GM21576 (cell line): Measurements from ENCODE around the gene KRT14.
"Not testable (repeated sequence)": the region's sequence is repeated elsewhere in the genome, so short reads cannot be mapped to it uniquely, and the experiment has no call there.

Source experiments
- ATAC-seq: cut with Tn5 transposase; IDR thresholded peaks from one replicate; pipeline ENCODE4 v1.9.1; 2021; ENCODE audit warnings: mild to moderate bottlenecking, moderate library complexity; ENCODE audit not compliant: unreplicated experiment

Gene KRT14

DNA sequence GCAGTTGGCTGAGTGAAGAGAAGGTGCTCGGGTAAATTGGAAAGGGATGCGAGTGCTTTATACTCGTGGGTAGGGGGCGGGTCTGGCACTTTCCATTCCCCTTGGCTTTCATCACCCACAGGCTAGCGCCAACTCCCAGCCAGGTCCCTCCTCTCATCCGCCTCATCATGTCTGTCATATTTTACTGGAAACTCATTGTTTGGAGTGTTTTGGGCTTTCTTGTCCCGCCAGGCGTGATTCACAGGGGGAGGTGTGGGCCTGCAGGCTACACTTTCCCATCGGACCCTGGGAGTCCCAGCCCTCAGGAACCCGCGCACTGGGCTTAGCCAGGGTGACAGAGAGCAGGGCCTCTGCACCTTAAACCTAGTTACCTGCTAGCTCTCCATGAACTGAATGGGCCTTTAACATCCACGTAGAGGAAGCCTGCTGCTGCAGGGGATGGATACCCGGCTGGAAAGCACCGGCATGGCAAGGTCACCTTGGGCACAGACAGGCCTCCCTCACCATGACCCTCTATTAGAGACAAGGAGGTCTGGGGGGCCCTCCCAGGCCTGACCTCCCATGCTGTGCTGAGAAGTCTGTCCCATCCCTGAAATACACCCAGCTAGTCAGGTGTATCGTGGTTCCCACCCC lies at the start of gene KRT14:
Gene KRT14, minus strand, starts transcription at position 33 of the 633 bp plus-strand sequence. CDS start 61 bp downstream, outside the sequence.
- ATAC-seq: no peak

DNA sequence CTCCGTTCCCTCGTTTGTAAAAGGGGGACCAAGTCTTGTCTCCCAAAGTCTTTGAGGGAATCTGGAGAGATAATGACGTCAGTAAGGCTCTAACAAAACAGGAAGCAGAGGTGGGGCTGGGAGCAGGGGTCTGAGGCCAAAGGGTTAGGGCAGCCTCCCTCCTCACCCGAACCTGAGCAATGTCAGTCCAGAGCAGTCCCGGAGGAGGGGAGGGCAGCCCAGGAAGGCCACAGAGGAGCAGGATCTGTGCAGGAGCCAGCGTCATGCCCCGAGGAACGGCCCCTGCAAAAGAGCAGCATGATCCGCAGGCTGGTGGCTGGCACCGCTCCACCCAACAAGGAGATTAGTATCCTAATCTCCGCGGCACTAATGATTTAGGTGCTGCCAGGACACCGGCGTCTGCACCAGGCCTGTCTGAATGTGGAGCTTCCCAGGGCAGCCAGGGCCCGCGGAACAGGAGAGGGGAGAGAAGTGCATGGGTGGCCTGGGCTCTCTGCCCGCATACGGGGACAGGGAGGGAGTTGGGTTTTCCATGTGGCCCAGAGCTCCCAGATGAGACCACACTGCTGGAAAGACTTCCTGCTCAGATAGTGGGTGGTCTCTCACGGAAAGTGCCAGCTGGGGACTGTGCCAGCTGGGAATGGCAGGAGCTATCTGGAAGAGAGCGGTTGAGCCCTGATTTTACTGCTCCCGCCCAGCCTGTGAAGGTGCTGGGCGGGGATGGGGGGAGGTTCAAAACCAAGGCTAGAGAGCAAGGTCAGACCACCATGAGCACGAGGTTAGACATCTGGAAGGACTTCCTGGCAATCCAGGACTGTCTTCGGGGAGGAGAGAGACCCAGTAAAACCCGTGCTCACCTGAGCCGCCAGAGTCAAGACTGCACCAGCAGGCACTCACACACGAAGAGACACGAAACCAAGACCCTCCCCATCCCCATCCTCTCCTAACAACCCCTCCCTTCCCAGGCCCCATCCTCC lies 48.7 kb upstream of the KRT14 start:
- no peak for ATAC-seq

DNA sequence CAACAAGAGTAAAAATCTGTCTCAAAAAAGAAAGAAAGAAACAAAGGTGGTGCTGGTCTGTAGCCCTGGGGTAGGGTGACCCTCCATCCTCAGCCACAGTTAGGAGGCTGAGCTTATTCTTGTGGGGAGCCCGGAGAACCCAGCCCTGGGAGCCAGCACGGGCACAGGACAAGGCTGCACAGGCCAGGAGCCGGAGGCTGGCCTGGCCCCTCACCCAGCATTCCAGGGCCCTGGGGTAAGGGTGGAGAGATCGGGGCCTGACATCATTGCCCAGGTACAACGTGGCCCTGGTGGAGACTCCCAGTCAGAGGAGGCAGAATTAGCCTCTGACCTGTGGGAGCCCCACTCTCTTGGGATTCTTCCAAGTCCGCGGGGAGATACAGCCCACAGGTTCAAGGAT lies 47.9 kb upstream of the KRT14 start:
- no peak for ATAC-seq

DNA sequence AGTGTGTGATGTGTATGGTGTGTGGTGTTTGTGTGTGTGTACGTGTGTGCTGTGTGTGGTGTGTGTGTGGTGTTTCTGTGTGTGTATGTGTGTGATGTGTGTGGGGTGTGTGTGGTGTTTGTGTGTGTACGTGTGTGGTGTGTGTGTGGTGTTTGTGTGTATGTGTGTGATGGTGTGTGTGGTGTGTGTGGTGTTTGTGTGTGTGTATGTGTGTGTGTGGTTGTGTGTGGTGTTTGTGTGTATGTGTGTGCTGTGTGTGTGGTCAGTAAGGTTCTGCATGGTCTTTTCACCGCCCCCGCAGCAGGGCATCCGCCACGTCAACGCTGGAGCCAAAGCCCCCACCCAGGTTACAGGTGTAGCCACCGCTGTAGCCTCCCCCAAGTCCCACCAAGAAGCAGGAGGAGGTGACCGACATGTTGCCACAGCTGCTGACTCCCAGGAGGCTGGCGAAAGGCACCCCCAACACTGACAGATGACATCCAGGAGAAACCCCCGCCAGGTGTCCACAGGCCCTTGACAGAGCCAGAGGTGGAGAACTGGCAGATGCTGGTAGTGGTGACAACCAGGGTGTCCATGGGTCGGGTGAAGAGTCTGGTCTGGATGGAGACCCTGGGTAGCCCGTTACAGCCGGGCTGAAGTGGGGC lies 47.0 kb upstream of the KRT14 start:
- ATAC-seq: no peak

DNA sequence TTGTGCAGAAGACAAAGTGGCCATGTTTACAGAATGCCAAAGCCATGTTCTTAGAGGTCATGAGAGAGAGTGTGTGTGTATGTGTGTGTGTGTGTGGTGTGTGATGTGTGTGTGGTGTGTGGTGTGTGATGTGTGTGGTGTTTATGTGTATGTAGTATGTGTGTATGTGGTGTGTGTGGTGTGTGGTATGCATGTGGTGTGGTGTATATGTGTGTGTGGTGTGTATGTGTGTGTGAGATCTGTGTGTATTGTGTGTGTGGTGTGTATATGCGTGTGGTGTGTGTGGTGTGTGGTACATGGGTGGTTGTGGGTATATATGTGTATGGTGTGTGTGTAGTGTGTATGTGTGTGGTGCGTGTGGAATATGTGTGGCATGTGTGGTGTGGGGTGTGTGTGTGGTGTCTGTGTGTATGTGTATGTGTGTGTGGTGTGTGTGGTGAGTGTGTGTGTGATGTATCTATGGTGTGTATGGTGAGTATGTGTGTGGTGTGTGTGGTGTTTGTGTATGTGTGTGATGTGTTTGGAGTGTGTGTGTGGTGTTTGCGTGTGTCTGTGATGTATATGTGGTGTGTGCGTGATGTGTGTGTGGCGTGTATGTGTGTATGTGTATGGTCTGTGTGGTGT lies 45.9 kb upstream of the KRT14 start:
- no peak for ATAC-seq

DNA sequence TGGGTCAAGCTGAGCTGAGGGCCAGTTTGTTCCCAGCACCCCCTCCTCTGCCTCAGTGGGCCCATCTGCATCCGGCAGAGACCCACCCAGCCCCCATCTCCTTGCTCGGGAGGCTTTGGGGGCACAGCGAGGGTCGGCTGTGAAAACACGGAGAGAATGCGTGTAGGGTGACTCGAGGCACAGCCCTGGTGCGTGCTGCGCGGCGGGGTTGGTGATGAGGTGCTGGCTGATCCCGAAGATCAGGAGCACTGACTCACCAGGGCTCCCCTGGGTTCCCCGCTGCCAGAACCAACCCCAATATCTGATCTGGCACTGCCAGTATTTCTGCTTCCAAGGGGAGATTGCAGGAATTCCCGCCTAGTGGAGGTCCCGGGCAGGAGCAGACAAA lies 45.2 kb upstream of the KRT14 start:
- ATAC-seq: no peak

DNA sequence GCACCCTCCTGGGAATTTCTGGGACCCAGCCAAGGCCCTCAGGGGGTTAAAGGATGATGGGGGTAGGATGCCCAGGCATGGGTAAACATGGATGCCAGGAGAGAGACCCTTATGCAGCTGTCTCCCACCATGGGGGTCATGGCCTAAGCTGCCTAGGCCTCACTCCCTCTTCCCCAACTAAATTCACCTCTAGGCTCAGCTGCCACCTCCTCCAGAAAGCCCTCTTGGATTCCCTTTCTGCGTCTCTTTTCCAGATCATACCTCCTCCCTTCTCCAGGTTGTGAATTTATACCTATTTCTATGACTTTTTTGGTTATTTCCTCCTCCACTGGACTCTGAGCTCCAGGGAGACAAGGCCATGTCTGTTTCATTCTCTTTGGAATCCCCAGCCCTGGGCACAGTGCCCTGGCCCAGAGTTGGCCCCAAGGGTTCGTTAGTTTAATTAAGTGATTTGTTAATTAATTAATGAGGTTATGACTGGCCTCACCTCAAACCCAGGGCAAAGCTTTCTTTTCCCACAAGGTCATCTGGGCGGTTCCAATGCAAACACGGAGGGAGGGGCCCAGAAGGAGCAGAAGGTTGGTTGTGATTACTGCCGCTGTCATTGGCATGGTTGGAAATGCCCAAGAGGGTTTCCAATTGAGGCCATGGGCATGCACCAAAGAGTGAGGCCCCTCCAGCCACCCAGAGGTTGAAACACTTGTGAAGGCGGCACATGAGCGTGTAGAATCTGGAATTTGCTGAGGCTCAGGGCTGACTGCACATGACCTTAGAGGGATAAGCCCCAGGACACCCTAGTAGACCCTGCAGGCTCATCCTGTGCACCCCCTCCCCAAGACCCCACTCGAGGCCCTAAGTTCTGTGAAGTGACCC lies 44.6 kb upstream of the KRT14 start:
- no peak for ATAC-seq

DNA sequence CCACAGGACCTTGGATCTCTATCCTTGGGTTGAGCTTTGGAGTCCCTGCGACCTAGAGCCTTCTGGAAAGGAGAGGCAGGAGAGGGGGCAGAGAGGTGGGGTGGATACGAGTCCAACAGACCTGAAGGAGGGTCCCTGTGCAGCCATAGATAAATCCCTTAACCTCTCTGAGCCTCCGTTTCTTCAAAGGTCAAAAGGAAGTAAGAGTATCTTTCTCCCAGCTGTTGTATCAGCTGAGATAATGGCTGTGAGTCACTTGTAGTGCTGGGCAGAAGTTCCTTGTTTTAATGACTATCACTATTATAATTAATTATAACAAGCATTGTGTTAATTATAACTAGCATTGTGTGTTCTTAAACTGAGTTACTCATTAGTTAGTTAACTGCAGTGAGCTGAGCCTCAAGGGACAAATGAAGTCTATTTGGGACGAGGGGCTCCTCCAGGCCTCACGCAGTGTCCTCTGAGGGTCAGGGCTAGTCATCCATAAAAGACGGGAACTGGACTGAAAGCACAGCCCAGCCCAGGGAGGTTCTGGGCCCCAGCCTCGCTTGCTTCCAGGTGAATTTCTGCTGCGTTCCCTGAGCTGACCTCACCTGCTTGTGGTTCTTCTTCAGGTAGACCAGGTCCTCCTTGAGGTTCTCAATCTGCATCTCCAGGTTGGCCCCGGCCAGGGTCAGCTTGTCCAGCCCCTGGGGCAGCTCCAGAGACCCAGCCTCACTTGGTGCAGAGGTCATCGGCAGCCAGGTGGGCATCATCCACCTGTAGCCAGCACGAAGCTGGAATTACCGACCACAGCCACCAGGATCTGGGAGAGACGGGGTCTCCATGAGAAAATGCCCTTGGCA lies 43.4 kb upstream of the KRT14 start:
- no peak for ATAC-seq

DNA sequence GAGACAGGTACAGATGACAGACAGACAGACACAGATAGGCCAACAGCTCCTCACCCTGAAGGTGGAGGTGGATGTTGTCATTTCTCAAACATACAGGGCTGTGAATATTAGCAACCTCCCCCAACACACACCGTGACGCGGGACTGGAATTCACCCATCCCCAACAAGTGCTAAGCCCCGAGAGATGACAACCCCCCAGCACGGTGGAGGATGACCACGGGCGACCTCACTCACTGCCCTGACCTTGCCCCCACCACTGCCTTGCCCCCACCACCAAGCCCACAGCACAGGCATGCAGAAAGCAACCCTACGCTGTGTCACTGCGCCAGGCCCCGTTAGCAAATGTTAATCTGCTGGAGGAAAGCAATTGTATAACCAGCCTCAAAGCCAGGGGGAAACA lies 42.6 kb upstream of the KRT14 start:
- no peak for ATAC-seq

DNA sequence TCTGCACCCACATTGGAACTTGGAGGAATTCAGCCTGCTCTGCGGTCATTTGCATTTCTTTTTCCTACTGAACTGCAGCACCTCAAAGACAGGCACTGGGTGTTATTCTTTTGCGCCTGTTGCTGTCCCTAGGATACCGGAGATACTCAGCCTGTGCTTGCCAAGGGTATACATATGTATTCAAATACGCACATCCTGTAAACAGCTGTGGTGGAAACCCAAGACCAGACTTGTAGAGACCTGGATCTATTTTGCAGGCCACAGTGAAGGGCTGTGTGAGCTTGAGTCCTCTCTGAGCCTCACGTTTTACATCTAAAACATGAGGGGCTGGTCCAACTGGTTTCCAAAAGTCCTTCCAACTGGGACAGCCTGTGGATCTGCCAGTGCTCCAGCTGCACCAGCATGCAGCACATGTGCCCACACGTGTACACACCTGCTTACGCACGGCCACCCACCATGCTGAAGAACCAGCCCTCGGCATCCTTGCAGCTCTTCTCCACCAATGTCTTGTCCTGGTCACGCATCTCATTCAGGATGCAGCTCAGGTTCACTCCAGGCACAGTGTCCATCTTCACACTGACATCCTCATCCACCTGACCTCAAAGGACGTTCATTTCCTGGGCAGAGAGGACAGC lies 42.0 kb upstream of the KRT14 start:
- ATAC-seq: not testable (repeated sequence)

DNA sequence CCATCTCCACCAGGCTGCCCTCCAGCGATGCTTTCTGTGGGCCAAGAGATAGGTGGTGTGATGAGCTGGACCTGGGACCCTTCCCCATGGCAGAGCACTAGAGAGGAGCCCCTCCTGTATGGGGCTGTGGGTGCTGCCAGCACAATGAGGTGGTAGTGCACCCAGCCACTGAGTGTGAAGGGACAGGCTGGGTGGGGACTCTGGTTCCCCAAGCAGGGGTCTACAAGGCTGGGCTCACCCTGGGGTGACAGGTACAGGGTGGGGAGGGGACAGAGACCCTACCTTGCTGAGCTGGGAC lies 41.3 kb upstream of the KRT14 start:
- ATAC-seq: not testable (repeated sequence)

DNA sequence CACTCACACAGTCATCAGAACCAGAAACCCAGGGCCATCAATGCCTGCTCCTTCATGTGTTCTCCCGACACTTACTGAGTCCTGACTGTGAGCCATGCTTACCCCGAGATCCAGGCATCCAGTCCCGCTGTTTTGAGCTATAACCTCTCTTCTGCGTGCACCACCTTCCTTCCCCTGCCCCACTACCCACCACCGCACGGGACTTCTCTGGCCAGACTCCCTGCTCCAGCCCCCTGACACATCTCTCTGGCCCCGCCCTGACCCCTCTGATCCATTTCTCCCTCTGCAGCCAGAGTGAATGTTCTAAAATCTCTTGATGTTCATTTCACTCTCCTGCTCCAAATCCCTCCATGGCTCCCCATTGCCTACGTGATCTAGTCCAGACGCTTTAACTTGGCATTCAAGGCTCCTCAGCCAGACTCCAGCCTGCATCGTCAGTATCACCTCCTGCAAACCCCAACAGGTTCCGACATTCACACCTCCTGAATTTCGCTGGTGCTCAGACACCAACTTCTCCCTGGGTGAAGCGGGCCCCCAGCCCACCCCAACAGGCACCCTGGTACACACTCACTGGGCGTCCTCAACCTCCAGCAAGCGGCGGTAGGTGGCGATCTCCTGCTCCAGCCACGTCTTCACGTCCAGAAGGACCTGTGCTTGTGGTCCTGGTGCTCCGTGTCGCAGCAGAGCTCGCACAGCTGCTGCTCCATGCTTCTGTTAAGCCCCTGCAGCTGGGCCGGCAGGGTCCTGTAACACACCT lies 40.8 kb upstream of the KRT14 start:
- no peak for ATAC-seq

DNA sequence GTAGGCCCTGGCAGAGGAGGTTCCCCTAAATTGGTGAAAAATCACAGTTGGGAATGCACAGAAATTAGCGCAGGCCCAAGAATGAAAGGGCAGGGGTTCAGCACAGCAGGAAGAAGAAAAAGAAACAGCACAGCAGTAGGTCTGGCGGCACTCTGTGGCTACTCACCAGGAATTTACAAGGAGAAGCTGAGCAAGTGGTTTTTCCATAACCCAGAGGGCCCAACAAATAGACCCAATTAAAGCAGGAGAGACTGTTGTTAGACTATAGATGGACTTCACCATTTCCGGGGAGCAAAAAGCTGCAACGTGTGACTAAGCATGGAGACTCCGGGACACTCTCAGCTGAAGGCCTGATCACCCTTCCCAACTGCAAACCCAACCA lies 40.2 kb upstream of the KRT14 start:
- not testable (repeated sequence) for ATAC-seq

DNA sequence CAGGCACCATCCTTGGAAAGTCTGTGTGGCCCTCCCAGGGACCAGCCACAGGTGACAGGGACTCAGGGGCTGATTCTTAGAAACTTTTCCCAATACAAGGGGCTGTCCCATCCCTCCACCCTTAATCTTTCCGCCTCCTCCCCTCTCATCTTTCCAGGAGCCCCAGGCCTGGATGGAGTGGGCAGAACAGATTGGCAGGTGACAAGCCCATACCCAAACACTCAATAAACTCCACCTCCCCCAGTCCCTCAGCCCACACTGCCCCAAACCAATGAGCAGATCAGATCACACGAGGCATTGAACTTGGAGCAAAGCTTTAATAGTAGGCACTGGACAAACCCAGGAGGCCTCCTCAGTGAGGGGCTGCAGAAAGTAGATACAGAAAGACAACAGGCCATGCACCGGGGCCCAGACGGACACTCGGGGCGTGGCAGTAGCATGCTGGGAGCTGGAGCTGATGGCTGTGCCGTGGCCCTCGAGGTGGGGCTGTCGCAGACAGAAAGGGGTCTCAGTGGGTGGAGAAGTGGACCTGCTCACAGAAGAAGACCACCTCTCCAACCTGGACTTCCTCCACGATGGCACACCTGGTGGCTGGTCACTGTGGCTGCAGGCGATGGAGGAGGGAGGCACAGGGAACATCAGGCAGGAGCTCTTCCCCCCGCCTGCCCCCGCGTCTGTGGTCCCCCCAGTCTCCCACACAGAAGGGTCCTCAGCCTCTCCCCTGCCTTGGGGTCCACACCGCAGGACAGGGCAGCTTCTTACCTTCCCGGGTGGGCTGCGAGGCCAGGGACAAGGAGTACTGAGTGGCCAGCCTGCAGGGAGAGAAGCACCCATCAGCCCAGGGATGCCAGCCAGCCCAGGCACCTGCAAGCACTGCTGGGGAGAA lies 39.6 kb upstream of the KRT14 start:
- not testable (repeated sequence) for ATAC-seq

DNA sequence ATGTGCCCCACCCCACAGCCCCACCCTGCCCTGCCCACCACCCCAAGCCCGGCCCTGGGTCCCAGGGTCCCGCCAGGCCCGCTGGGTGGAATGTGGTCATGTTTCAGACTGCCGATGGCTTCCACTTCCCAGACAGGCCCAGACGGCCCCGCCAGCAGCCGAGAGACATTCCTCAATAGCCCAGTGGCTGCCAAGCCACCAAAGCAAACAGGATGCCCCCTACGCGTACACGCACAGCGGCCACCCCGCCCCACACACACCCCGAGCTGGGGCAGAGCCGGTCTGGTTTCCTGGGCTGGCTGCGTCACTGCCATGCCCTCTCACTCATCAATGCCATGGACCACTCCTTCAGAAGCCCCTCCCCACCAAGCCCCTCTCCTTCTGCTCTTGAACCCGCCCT lies 38.9 kb upstream of the KRT14 start:
- no peak for ATAC-seq

DNA sequence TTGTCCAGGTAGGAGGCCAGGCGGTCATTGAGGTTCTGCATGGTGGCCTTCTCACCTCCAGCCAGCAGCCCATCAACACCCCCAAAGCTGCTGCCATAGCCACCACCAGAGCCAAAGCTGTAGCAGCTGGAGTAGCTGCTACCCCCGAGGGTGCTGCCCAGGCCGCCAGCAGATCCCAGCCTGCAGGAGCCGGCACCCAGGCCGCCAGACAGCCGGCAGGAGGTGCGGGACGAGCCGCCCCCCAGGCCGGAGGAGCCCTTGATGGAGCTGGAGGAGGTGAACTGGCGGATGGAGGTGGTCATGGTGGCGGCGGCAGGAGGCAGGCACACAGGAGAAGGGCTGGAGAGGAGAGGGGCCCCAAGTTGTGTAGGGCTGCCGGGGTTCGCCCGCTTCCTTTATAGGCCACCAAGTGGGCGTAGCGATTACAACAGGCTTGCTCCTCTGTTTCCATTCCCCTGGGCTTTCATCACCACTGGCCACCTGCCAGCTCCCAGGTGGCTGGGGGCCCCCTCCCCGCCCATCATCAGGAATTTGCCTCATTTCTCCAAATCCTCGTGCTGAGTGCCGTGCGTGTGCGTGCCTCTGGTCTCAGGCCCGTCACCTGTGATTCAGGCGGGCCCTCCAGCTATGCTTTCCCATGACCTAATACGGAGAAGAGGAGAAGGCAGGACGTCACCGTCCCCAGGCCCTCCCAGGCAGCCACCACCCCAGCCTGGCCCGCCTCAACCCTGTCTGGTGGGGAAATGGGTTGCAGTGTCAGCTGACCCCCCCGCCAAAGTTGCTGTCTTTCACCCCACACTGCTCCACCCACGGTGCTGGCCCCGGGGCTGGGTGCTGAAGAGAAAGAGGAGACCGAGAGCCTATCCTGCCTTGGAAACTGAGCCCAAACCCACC lies 37.8 kb upstream of the KRT14 start, which contains the start of gene KRT17:
Gene KRT17, minus strand, starts transcription at position 368 of the 894 bp plus-strand sequence. Its CDS starts 66 bp downstream, at position 302.
- no peak for ATAC-seq
